ENCODE measurements around the gene HS3ST3B1. TPM values are rescaled to one million over a fixed set of nuclear protein-coding genes. Genes with fewer than 3 reads are reported as not detected.

HS3ST3B1 gene
- total RNA-seq, 2 donors from 2014 or later = 0.78 to 2.8 TPM

GRCh38 chr17:14332331-14332730 is 31.4 kb downstream of the HS3ST3B1 start:
- no peaks in the 10 kb centered on the region for H3K27me3 ChIP-seq
- no peaks in the 10 kb centered on the region for H3K9me3 ChIP-seq
- H3K36me3 ChIP-seq = no peaks in the 10 kb centered on the region
- TF ChIP-seq CTCF (IDR thresholded peaks at IDR 0.05) = no peak
- no peak overlapping the region for H3K4me3 ChIP-seq
- no peak overlapping the region for H3K27ac ChIP-seq
- H3K4me1 ChIP-seq = no peaks in the 10 kb centered on the region
- DNase-seq (ENCODE audit: low spot score) = no peak

GRCh38 chr17:14333506-14333905 is 32.6 kb downstream of the HS3ST3B1 start:
- DNase-seq (ENCODE audit: low spot score) = no peak
- Histone ChIP-seq H3K27ac (no peak overlapping the region), H3K36me3 (no peaks in the 10 kb centered on the region), H3K9me3 (no peaks in the 10 kb centered on the region), H3K4me1 (no peaks in the 10 kb centered on the region), H3K27me3 (no peaks in the 10 kb centered on the region), H3K4me3 (no peak overlapping the region)
- TF ChIP-seq CTCF (IDR thresholded peaks at IDR 0.05) = no peak

DNA sequence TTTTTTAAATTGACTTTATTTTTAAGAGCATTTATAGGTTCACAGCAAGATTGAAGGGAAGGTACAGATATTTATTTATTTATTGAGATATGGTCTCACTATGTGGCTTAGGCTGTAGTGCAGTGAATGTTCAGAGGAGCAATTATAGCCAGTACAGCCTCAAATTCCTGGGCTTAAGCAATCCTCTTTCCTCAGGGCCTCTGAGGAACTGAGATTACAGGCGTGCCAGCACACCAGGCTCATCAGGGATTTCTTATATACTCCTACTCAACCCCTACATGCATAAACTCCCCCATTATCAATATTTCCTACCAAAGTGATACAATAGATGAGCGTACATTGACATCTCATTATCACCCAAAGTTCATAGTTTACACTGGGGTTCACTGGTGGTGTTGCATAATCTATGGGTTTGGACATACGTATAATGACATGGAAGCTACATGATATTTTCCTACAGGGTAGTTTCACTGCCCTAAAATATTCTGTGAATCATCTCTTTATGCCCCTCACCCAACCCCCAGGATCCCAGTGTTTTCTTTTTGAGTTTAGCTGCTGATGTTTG is 33.5 kb downstream of the HS3ST3B1 start:
- TF ChIP-seq CTCF (IDR thresholded peaks at IDR 0.05) = no peak
- H3K27me3 ChIP-seq = no peaks in the 10 kb centered on the region
- H3K36me3 ChIP-seq = no peaks in the 10 kb centered on the region
- DNase-seq (ENCODE audit: low spot score) = no peak
- no peaks in the 10 kb centered on the region for H3K9me3 ChIP-seq
- H3K27ac ChIP-seq = peak overlapping the region in 1 of 2 donors; percentile 6
- no peak overlapping the region for H3K4me3 ChIP-seq
- H3K4me1 ChIP-seq = no peaks in the 10 kb centered on the region

DNA sequence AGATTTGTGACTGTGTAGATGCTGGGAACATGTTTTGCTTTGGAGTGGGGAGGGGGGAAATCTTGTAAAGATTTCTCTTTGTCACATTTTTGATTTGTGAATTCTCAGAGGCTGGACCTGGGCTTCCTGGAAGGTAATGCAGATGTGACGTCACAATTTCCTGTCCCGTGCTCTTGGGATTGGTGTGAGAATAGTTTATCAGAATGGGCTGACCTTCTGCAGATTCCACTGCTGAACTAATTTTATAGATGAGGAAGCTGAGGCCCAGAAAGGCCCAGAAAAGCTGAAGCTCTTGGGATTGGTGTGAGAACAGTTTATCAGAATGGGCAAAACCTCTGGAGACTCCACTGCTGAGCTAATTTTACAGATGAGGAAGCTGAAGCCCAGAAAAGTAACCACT is 34.0 kb downstream of the HS3ST3B1 start:
- Histone ChIP-seq H3K9me3 (no peaks in the 10 kb centered on the region), H3K27ac (peak overlapping the region in 1 of 2 donors; percentile 6), H3K4me3 (no peak overlapping the region), H3K36me3 (no peaks in the 10 kb centered on the region), H3K27me3 (no peaks in the 10 kb centered on the region), H3K4me1 (no peaks in the 10 kb centered on the region)
- DNase-seq (ENCODE audit: low spot score) = no peak
- no peak for TF ChIP-seq CTCF (IDR thresholded peaks at IDR 0.05)

- Histone ChIP-seq H3K36me3 (no peaks in the 10 kb centered on the region), H3K27ac (no peak overlapping the region)
Measured at GRCh38 chr17:14336418-14336817, 35.5 kb downstream of the HS3ST3B1 start.

More at GRCh38 chr17:14336418-14336817, 35.5 kb downstream of the HS3ST3B1 start:
- no peaks in the 10 kb centered on the region for H3K9me3 ChIP-seq
- TF ChIP-seq CTCF (IDR thresholded peaks at IDR 0.05) = no peak
- no peaks in the 10 kb centered on the region for H3K27me3 ChIP-seq
- no peak for DNase-seq (ENCODE audit: low spot score)
- H3K4me3 ChIP-seq = no peak overlapping the region
- H3K4me1 ChIP-seq = peaks cover 0 to 5% of the 10 kb centered on the region in 2 donors
